Panc1 (cell line): ENCODE measurements around the gene MYH14.

Experiments
- CTCF ChIP-seq: fragments of 450-650 bp; IDR thresholded peaks from 2 replicates; pipeline ENCODE4 v1.5.1; 2017; ENCODE audit warnings: mild to moderate bottlenecking
- POLR2AphosphoS5 ChIP-seq: IDR thresholded peaks from 2 replicates; pipeline ENCODE4 v1.6.1; 2012; ENCODE audit warnings: mild to moderate bottlenecking, low read depth, low read length, moderate library complexity

- TF ChIP-seq CTCF (no peak), POLR2AphosphoS5 (no peak)
Observed at GRCh38 chr19:50358483-50359327, 155.3 kb downstream of the MYH14 start.
